Suprapubic skin (tissue), 4 donors: ENCODE data around the gene NMNAT2. TPM values are rescaled to one million over a fixed set of nuclear protein-coding genes. Genes with fewer than 3 reads are reported as not detected.

Experiments
- DNase-seq, 2 donors: peaks; one replicate each; pipeline ENCODE4 v3.0.0-alpha.2; 2019; ENCODE audit warnings: low spot score in 2 of 2
- H3K27ac ChIP-seq: fragments of 200-600 bp; sonication (generic); one replicate; pipeline ENCODE4 v1.5.1; 2019
- H3K27me3 ChIP-seq: fragments of 200-600 bp; sonication (generic); one replicate; pipeline ENCODE4 v1.5.1; 2019
- H3K36me3 ChIP-seq: fragments of 200-600 bp; sonication (generic); one replicate; pipeline ENCODE4 v1.5.1; 2019
- H3K4me1 ChIP-seq: fragments of 200-600 bp; sonication (generic); one replicate; pipeline ENCODE4 v1.5.1; 2019
- H3K4me3 ChIP-seq: fragments of 200-600 bp; sonication (generic); one replicate; pipeline ENCODE4 v1.5.1; 2019; ENCODE audit warnings: mild to moderate bottlenecking
- H3K9me3 ChIP-seq: fragments of 200-600 bp; sonication (generic); one replicate; pipeline ENCODE4 v1.5.1; 2019
- EP300 ChIP-seq: sonication (generic); formaldehyde crosslinking; IDR thresholded peaks from one replicate; pipeline ENCODE4 v1.6.1; 2017; ENCODE audit warnings: antibody characterized with exemption
- POLR2A ChIP-seq, 2 donors: fragments of 450-650 bp; IDR thresholded peaks; one replicate each; pipeline ENCODE4 v1.6.1; 2017; ENCODE audit warnings: antibody characterized with exemption in 2 of 2, mild to moderate bottlenecking in 2 of 2, moderate library complexity in 2 of 2
- POLR2AphosphoS5 ChIP-seq, 3 donors: sonication (generic); formaldehyde crosslinking; IDR thresholded peaks; one replicate each; pipeline ENCODE4 v1.6.1; 2017; ENCODE audit warnings: antibody characterized with exemption in 3 of 3
- WGBS: methylation state at CpG from one replicate; pipeline ENCODE4 v1.1.5; 2018; 5-methylcytosine and 5-hydroxymethylcytosine counted together
- total RNA-seq, 4 donors: library from RNA; depleted of rRNA; stranded (reverse); fragments of >200 nt; gene quantifications; one replicate each; pipeline ENCODE4 v1.1.0, GENCODE V29; 2016
- TF ChIP-seq, protein P1 (sequence below), 2 donors: fragments of 200-600 bp in 1 of 2; fragments of 450-650 bp in 1 of 2; sonication (generic) in 1 of 2; IDR thresholded peaks; one replicate each; pipeline ENCODE4 v1.5.1; 2016 to 2019; ENCODE audit warnings: antibody characterized with exemption in 2 of 2, mild to moderate bottlenecking in 1 of 2, moderate library complexity in 1 of 2

The NMNAT2 gene
- total RNA-seq, 4 donors from 2014 or later: 0.48 to 0.81 (median 0.68) TPM

DNA sequence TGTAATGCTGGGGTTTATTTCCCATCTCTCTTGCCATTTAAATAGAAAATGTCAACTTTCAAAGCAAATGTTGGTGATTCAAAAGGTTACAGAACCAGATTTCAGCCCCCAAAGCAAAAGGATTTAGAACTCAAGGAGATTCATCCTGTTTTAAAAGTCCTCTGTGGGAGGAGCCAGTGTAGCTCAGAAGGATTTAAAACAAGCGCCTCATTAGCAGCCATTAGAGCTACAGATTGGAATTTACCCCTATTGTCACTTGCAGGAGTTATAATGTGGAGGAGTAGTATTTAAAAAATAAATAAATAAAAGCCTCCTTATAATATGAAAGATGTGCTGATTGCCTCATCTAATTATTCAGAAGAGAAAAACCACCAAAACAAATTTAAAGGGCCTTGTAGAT, 124.3 kb downstream of the NMNAT2 start:
- TF ChIP-seq POLR2A (IDR thresholded peaks at IDR 0.05) (no peak), POLR2AphosphoS5 (IDR thresholded peaks at IDR 0.05) (no peak), EP300 (no peak)
- TF ChIP-seq, protein P1, sequence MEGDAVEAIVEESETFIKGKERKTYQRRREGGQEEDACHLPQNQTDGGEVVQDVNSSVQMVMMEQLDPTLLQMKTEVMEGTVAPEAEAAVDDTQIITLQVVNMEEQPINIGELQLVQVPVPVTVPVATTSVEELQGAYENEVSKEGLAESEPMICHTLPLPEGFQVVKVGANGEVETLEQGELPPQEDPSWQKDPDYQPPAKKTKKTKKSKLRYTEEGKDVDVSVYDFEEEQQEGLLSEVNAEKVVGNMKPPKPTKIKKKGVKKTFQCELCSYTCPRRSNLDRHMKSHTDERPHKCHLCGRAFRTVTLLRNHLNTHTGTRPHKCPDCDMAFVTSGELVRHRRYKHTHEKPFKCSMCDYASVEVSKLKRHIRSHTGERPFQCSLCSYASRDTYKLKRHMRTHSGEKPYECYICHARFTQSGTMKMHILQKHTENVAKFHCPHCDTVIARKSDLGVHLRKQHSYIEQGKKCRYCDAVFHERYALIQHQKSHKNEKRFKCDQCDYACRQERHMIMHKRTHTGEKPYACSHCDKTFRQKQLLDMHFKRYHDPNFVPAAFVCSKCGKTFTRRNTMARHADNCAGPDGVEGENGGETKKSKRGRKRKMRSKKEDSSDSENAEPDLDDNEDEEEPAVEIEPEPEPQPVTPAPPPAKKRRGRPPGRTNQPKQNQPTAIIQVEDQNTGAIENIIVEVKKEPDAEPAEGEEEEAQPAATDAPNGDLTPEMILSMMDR (IDR thresholded peaks at IDR 0.05): no peak
- no peak overlapping the region for H3K27ac ChIP-seq
- peaks cover 23% of the 10 kb centered on the region for H3K4me1 ChIP-seq
- WGBS: 74% methylated on average over 1 of the region's 1 CpG
- DNase-seq: no peak
- no peaks in the 10 kb centered on the region for H3K36me3 ChIP-seq
- no peak overlapping the region for H3K4me3 ChIP-seq
- no peaks in the 10 kb centered on the region for H3K9me3 ChIP-seq
- H3K27me3 ChIP-seq: no peaks in the 10 kb centered on the region

DNA sequence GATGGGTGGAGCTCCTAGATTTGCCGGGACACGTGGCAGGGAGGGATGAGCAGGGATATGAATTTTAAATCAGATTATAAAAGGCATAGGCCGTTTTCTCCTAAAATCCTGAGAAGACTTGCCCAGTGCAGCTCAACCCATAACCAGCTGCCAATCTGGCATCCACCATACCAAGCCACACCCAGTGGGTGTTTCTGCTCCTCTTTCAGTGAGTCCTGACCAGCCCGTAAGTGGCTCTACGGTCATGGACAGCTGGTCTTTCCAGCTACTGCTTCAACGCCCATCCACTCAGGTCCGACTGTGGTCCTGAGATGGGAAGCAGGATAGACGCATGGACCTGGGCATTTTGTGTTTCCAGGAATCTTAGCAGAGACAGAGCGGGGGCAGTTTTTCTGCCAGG, 124.9 kb downstream of the NMNAT2 start:
- no peaks in the 10 kb centered on the region for H3K9me3 ChIP-seq
- H3K27me3 ChIP-seq: no peaks in the 10 kb centered on the region
- H3K27ac ChIP-seq: no peak overlapping the region
- H3K36me3 ChIP-seq: no peaks in the 10 kb centered on the region
- H3K4me1 ChIP-seq: peaks cover 23% of the 10 kb centered on the region
- WGBS: 59% methylated on average over 9 of the region's 9 CpGs
- no peak for TF ChIP-seq POLR2A (IDR thresholded peaks at IDR 0.05)
- no peak for TF ChIP-seq EP300
- TF ChIP-seq, protein P1 (IDR thresholded peaks at IDR 0.05): no peak
- no peak for TF ChIP-seq POLR2AphosphoS5 (IDR thresholded peaks at IDR 0.05)
- no peak for DNase-seq
- H3K4me3 ChIP-seq: no peak overlapping the region

DNA sequence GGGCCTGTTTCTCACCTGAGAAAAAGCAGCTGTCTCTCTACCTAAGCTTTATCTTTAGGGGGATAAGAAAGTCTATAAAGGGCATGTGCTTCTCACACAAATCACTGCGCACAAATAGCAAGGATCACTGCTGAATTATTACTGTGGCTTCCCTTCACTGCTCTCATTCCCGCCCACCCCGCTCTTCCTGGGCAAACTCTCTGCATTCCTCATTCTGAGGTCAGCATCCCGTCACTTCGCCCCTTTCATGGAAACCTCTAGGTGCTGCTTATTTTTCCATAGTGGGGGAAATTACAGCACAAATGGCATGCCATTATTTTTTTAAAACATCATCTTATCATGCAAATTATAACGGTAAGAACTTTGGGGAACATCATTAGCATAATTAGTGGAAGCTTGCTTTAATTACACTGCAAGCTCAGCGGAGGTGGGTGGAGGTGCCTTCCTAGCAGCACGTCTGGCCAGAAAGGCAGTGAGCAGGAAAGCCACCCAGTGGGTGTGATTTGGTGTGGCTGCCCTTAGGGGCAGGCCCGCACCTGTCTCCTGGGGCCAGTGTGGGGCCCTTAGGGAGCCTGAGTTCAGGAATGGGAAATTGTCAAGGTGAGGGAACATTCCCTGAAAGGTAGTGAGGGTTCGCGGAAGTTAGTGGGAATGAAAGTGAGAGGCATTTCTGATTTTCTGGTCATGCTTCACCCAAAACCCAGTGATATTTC, 126.2 kb downstream of the NMNAT2 start:
- WGBS: 51% methylated on average over 11 of the region's 11 CpGs
- no peak for TF ChIP-seq EP300
- TF ChIP-seq POLR2AphosphoS5 (IDR thresholded peaks at IDR 0.05): no peak
- no peak for TF ChIP-seq POLR2A (IDR thresholded peaks at IDR 0.05)
- TF ChIP-seq, protein P1 (IDR thresholded peaks at IDR 0.05): no peak
- Histone ChIP-seq H3K9me3 (no peaks in the 10 kb centered on the region), H3K27me3 (no peaks in the 10 kb centered on the region), H3K36me3 (no peaks in the 10 kb centered on the region), H3K4me1 (peaks cover 23% of the 10 kb centered on the region), H3K27ac (no peak overlapping the region), H3K4me3 (no peak overlapping the region)
- DNase-seq: no peak

DNA sequence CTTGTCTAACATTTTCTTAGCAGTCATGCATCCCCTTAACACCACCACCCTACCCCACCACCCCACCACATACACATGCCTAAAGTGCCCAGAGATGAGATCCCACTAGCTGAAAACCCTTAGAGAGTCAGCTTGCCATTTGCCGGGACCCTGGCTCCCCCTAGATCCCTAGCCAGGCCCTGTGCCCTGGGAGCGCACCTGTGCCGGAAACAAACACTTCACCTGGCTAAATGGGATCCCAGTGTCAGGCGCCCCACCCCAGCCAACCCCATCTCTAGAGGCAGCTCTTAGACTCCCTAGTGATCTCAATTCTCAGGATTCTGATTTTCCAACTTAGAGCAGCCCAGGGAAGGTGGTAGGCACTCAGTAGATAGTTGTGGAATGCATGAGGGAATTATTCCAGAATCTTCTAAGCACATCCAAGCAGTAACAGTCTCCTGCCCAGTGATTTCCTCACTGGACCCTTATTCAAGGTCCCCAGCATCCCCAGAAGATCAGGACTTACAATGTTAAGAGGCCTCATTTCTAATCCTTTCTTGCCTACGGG, 126.9 kb downstream of the NMNAT2 start:
- Histone ChIP-seq H3K27me3 (no peaks in the 10 kb centered on the region), H3K9me3 (no peaks in the 10 kb centered on the region), H3K36me3 (no peaks in the 10 kb centered on the region), H3K27ac (no peak overlapping the region), H3K4me3 (no peak overlapping the region), H3K4me1 (peaks cover 23% of the 10 kb centered on the region)
- 80% methylated on average over 4 of the region's 5 CpGs for WGBS
- no peak for DNase-seq
- TF ChIP-seq POLR2A (IDR thresholded peaks at IDR 0.05) (no peak), EP300 (no peak), POLR2AphosphoS5 (IDR thresholded peaks at IDR 0.05) (no peak)
- TF ChIP-seq, protein P1 (IDR thresholded peaks at IDR 0.05): no peak

DNA sequence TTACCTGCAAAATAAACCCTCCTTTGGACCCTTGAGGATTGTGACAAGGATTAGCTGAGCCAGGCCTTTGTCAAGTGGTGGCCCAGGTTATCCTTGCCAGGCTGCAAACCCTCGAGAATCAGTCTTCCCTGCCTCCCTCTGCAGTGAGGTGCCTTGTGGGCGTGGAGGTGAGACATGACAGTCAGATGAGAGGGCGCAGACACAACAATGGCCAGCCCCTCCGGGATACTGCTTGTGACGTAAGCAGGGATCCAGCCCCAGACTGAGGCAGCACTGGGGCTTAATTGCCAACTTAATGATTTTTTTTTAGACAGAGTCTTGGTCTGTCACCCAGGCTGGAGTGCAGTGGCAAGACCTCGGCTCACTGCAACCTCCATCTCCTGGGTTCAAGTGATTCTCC, 127.6 kb downstream of the NMNAT2 start:
- Histone ChIP-seq H3K36me3 (no peaks in the 10 kb centered on the region), H3K27ac (no peak overlapping the region), H3K4me3 (no peak overlapping the region), H3K27me3 (no peaks in the 10 kb centered on the region), H3K4me1 (peaks cover 23% of the 10 kb centered on the region), H3K9me3 (no peaks in the 10 kb centered on the region)
- WGBS: 77% methylated on average over 3 of the region's 6 CpGs
- no peak for TF ChIP-seq POLR2AphosphoS5 (IDR thresholded peaks at IDR 0.05)
- TF ChIP-seq, protein P1 (IDR thresholded peaks at IDR 0.05): no peak
- TF ChIP-seq POLR2A (IDR thresholded peaks at IDR 0.05): no peak
- no peak for TF ChIP-seq EP300
- DNase-seq: no peak
